GM19193 (cell line): ENCODE results near the gene NRF1.

Experiments
- POLR2A ChIP-seq: IDR thresholded peaks from 4 replicates; pipeline ENCODE4 v1.6.1; 2011; ENCODE audit not compliant: insufficient read depth, insufficient read length; ENCODE audit errors: extremely low read depth

The NRF1 gene

GRCh38 chr7:129642871-129643549, 31.5 kb downstream of the NRF1 start:
- no peak for TF ChIP-seq POLR2A

- no peak for TF ChIP-seq POLR2A
Measured at GRCh38 chr7:129643550-129644170, 32.1 kb downstream of the NRF1 start.

DNA sequence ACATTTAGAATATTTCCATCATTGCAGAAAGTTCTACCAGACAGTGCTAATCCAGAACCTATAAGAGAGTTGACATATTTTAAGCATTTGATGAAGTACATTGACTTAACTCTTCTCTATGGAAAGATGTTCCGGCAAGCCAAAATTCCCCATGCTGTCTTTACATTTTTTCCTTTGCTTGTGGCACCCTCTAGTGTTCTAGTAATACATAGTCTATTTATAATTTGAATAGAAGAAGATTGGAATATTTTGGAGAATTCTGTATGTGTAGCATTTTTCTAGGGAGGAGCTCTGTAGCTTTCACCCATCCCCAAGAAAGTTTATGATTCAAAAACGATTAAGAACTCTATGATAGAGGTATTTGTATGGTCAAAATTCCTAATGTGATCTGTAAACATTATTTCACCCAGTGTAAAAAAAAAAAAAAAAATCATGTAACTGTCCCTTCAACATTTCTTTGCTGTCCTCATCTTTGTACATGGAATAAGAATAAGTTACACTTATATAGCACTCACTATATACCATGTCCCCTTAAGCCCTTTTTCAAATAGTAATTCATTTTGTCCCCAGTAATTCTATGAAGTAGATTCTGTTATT, 33.2 kb downstream of the NRF1 start:
- no peak for TF ChIP-seq POLR2A

GRCh38 chr7:129646369-129647021, 35.0 kb downstream of the NRF1 start:
- TF ChIP-seq POLR2A = no peak

- TF ChIP-seq POLR2A = no peak
Measured at GRCh38 chr7:129649128-129649690, 37.7 kb downstream of the NRF1 start.

- TF ChIP-seq POLR2A = no peak
Measured at GRCh38 chr7:129650056-129650758, 38.7 kb downstream of the NRF1 start.

DNA sequence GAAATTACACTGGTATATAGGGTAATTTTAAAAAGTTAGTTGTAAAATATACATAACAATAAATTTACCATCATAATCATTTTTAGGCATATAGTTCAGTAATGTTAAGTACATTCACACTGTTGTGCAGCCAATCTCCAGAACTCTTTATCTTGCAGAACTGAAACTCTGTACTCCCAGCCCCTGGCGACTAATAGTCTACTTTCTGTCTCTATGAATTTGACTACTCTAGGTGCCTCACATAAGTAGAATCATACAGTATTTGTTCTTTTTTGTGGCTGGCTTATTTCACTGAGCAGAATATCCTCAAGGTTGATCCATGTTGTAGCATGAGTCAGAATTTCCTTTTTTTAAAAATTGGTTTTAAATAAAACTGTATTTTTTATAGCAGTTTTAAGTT, 41.4 kb downstream of the NRF1 start:
- TF ChIP-seq POLR2A = no peak

DNA sequence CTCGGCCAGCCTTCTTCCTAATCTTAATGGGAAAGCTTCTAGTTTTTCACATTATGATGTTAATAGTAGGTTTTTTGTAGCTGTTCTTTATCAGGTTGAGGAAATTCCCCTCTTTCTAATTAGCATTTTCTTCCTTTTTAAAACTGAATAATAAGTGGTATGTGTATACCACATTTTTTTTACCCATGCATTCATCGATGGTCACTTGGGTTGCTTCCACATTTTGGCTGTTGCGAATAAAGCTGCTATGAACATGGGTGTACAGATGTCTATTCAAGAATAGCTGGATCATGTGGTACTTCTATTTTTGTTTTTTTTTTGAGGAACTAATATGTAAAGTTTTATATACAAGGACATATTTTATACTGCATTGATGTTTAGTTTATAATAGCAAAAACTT, 44.3 kb downstream of the NRF1 start:
- TF ChIP-seq POLR2A = no peak

- TF ChIP-seq POLR2A = no peak
Measured at GRCh38 chr7:129657363-129657762, 45.8 kb downstream of the NRF1 start.

- no peak for TF ChIP-seq POLR2A
Measured at GRCh38 chr7:129661645-129662182, 50.2 kb downstream of the NRF1 start.

GRCh38 chr7:129664029-129665012, 52.8 kb downstream of the NRF1 start:
- TF ChIP-seq POLR2A = no peak

DNA sequence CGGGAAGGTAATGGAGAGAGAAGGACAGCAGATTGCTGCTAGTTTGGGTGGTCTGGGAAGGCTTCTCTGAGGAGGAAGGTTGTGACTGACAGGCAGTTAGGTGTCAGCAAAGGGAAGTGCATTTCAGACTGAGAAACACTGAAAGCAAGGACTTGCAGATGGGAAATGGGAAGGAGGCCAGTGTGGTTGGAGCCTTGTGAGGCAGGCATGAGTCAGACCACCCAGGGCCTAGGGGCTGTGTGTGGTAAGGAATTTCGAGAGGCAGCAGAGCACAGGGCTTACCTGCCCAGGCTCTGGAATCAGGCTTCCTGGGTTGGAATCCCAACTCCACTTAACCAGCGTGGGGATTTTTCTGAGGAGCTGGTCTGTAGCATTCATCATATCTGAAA, 53.5 kb downstream of the NRF1 start:
- no peak for TF ChIP-seq POLR2A

DNA sequence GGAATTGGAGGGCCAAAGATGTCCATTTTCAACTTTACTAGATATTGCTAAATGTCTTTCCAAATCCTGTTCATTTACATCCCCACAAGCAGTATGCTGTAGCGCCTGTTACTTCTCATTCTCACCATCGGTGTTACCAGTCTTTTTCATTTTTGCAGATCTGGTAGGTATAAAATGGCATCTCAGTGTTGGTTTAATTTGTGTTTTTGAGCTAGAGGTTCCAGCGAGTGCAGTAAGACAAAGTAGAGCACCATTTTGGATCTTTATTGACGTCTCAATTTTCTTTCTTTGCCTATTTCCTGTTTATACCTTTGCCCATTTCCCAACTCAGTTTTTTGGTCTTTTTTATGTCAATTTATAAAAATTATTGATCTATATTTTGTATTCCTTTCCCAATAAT, 55.6 kb downstream of the NRF1 start:
- TF ChIP-seq POLR2A = no peak

- no peak for TF ChIP-seq POLR2A
Measured at GRCh38 chr7:129667551-129667950, 56.0 kb downstream of the NRF1 start.

- TF ChIP-seq POLR2A = no peak
Measured at GRCh38 chr7:129669901-129670300, 58.4 kb downstream of the NRF1 start.
